Frontal cortex (tissue), 4 donors: ENCODE results near the gene TSPAN31. TPM values are rescaled to one million over a fixed set of nuclear protein-coding genes. Genes with fewer than 3 reads are reported as not detected.
"Not testable (repeated sequence)": the region's sequence is repeated elsewhere in the genome, so short reads cannot be mapped to it uniquely, and the experiment has no call there.

ENCODE experiments used
- DNase-seq, 2 donors: peaks; one replicate each; pipeline ENCODE4 v3.0.0; 2012; ENCODE audit warnings: low spot score in 2 of 2
- FAIRE-seq: peaks from 2 replicates; lab custom pipeline; 2012; peaks lifted over from hg19 to GRCh38; lab: Jason Lieb, UNC
- total RNA-seq: library from RNA; depleted of rRNA; stranded (reverse); fragments of >200 nt; gene quantifications from one replicate; pipeline ENCODE4 v1.2.3, GENCODE V29; 2014
- donor health status: control.
- donor health status: control.
- donor health status: control.

Gene TSPAN31
- total RNA-seq: 38.3 TPM

- DNase-seq (peak; percentile 89 to 94), FAIRE-seq (no peak)
Observed at GRCh38 chr12:57744777-57745484, at the start of gene TSPAN31. TSPAN31 (plus strand) TSS chr12:57745039; CDS start chr12:57745155, 116 bp downstream.

- FAIRE-seq: no peak
Observed at GRCh38 chr12:57695770-57696432, 48.9 kb upstream of the TSPAN31 start.

GRCh38 chr12:57697076-57697475 lies 47.8 kb upstream of the TSPAN31 start:
- no peak for DNase-seq
- FAIRE-seq: no peak

More at GRCh38 chr12:57695770-57696432, 48.9 kb upstream of the TSPAN31 start:
- no peak for DNase-seq

GRCh38 chr12:57698414-57698813 lies 46.4 kb upstream of the TSPAN31 start:
- FAIRE-seq (no peak), DNase-seq (no peak)

- FAIRE-seq (no peak), DNase-seq (no peak)
Observed at GRCh38 chr12:57700317-57700716, 44.5 kb upstream of the TSPAN31 start.

- DNase-seq (no peak), FAIRE-seq (no peak)
Observed at GRCh38 chr12:57707250-57707649, 37.6 kb upstream of the TSPAN31 start.

- no peak for FAIRE-seq
- DNase-seq: no peak
Observed at GRCh38 chr12:57708296-57708695, 36.5 kb upstream of the TSPAN31 start.

GRCh38 chr12:57712701-57713100 lies 32.1 kb upstream of the TSPAN31 start:
- FAIRE-seq: no peak
- peak in 1 of 2 donors; percentile 27 for DNase-seq

- no peak for DNase-seq
- no peak for FAIRE-seq
Observed at GRCh38 chr12:57713209-57713608, 31.6 kb upstream of the TSPAN31 start.

GRCh38 chr12:57715036-57715748 lies 29.6 kb upstream of the TSPAN31 start:
- FAIRE-seq, DNase-seq: not testable (repeated sequence)

GRCh38 chr12:57715786-57716185 lies 29.1 kb upstream of the TSPAN31 start:
- DNase-seq (no peak), FAIRE-seq (no peak)

GRCh38 chr12:57716305-57716704 lies 28.5 kb upstream of the TSPAN31 start:
- no peak for FAIRE-seq
- no peak for DNase-seq

GRCh38 chr12:57717131-57717530 lies 27.7 kb upstream of the TSPAN31 start:
- no peak for FAIRE-seq

GRCh38 chr12:57717846-57718640 lies 26.8 kb upstream of the TSPAN31 start:
- DNase-seq (no peak), FAIRE-seq (no peak)

More at GRCh38 chr12:57717131-57717530, 27.7 kb upstream of the TSPAN31 start:
- no peak for DNase-seq

- FAIRE-seq (no peak), DNase-seq (no peak)
Observed at GRCh38 chr12:57718641-57719528, 26.0 kb upstream of the TSPAN31 start.

GRCh38 chr12:57719777-57720605 lies 24.8 kb upstream of the TSPAN31 start:
- no peak for FAIRE-seq
- no peak for DNase-seq

GRCh38 chr12:57720606-57721595 lies 23.9 kb upstream of the TSPAN31 start:
- FAIRE-seq (no peak), DNase-seq (no peak)
